HCT116 (cell line): ENCODE data around the gene CDH13. TPM values are rescaled to one million over a fixed set of nuclear protein-coding genes. Genes with fewer than 3 reads are reported as not detected.

Source experiments
- ATAC-seq: fragments of 200-7000 bp; cut with Tn5 transposase; 2 replicates; pipeline ENCODE4 v1.9.1; 2020; ENCODE audit warnings: mild to moderate bottlenecking, moderate library complexity
- BruUV-seq: library from RNA; stranded (reverse); fragments of 400-500 nt; replicated peaks from 2 replicates; lab custom pipeline; 2021; lab: Mats Ljungman, UMichigan
- CTCF ChIA-PET: fragments of 300-600 bp; sonication (Branson Sonifier 250); formaldehyde crosslinking; loops from one replicate; lab custom pipeline; 2021; ENCODE audit warnings: antibody characterized with exemption; lab: Charles Lee
- POLR2A ChIA-PET: fragments of 300-600, 350-600 bp; sonication (Branson Sonifier 250); formaldehyde crosslinking; loops from one replicate; lab custom pipeline; 2021; ENCODE audit warnings: antibody characterized with exemption; lab: Charles Lee
- RAD21 ChIA-PET, 2 experiments: fragments of 300-600 bp; sonication (Branson Sonifier 250); formaldehyde crosslinking; loops; one replicate each; lab custom pipeline; 2023; ENCODE audit warnings: low total read pairs in 2 of 2; ENCODE audit not compliant: uncharacterized antibody in 2 of 2, unreplicated experiment in 2 of 2, low non-redundant PET in 1 of 2; lab: Charles Lee
- DNase-seq: peaks from one replicate; pipeline ENCODE4 v3.0.0-alpha.2; 2010; ENCODE audit warnings: low read depth, low spot score
- H2AFZ ChIP-seq: fragments of 200-600 bp; shearing (Covaris generic), sonication (generic); 2 replicates; pipeline ENCODE4 v1.6.1; 2017; ENCODE audit warnings: low read depth, mixed run types, mixed read lengths, antibody characterized with exemption, low read length; ENCODE audit not compliant: poor library complexity, severe bottlenecking
- H3K27ac ChIP-seq: 2 replicates; pipeline ENCODE4 v1.5.1; 2012; ENCODE audit warnings: low read depth, low read length
- H3K27me3 ChIP-seq: fragments of 200-600 bp; sonication (generic); 2 replicates; pipeline ENCODE4 v1.6.1; 2016; ENCODE audit warnings: mixed run types, low read length, mixed read lengths; ENCODE audit not compliant: insufficient read depth
- H3K36me3 ChIP-seq, 2 experiments: fragments of 200-500 bp in 1 of 2; fragments of 200-600 bp in 1 of 2; sonication (Bioruptor generic) in 1 of 2; sonication (generic) in 1 of 2; 2 replicates each; pipeline versions ENCODE4 v1.5.1 to v1.6.1; 2014 to 2016; ENCODE audit warnings: low read length in 2 of 2, inconsistent platforms in 1 of 2, mixed read lengths in 1 of 2, mixed run types in 1 of 2; ENCODE audit not compliant: insufficient read depth in 2 of 2, control insufficient read depth in 1 of 2
- H3K4me1 ChIP-seq, 2 experiments: fragments of 200-600 bp in 1 of 2; sonication (generic) in 1 of 2; 2 replicates each; pipeline versions ENCODE4 v1.5.1 to v1.6.1; 2012 to 2017; ENCODE audit warnings: low read length in 2 of 2, inconsistent platforms in 1 of 2, mild to moderate bottlenecking in 1 of 2, mixed read lengths in 1 of 2, mixed run types in 1 of 2, moderate library complexity in 1 of 2; ENCODE audit not compliant: insufficient read depth in 2 of 2, control insufficient read depth in 1 of 2
- H3K4me2 ChIP-seq: fragments of 200-600 bp; sonication (generic); 2 replicates; pipeline ENCODE4 v1.6.1; 2017; ENCODE audit warnings: mixed run types, low read length, mixed read lengths
- H3K4me3 ChIP-seq, 2 experiments: fragments of 200-600 bp in 1 of 2; sonication (generic) in 1 of 2; replicated peaks in 1 of 2; 2 replicates each; pipeline ENCODE4 v1.5.1; 2011 to 2016; ENCODE audit warnings: low read length in 2 of 2, control low read depth in 1 of 2, low read depth in 1 of 2, mild to moderate bottlenecking in 1 of 2, mixed read lengths in 1 of 2, mixed run types in 1 of 2
- H3K79me2 ChIP-seq: fragments of 200-600 bp; sonication (generic); 2 replicates; pipeline ENCODE4 v1.6.1; 2017; ENCODE audit warnings: mild to moderate bottlenecking, mixed run types, low read length, moderate library complexity, mixed read lengths; ENCODE audit not compliant: insufficient read depth
- H3K9ac ChIP-seq: fragments of 200-600 bp; sonication (generic); 2 replicates; pipeline ENCODE4 v1.6.1; 2016; ENCODE audit warnings: low read length, mixed read lengths
- H3K9me2 ChIP-seq: fragments of 200-600 bp; sonication (generic), shearing (Covaris generic); 2 replicates; pipeline ENCODE4 v1.6.1; 2017; ENCODE audit warnings: mixed run types, mild to moderate bottlenecking, moderate library complexity; ENCODE audit not compliant: insufficient read depth
- H3K9me3 ChIP-seq, 2 experiments: fragments of 200-500 bp in 1 of 2; fragments of 200-600 bp in 1 of 2; sonication (Bioruptor generic) in 1 of 2; sonication (generic) in 1 of 2; 2 replicates each; pipeline ENCODE4 v1.6.1; 2014 to 2017; ENCODE audit warnings: low read length in 2 of 2, mixed read lengths in 2 of 2, inconsistent platforms in 1 of 2, low read depth in 1 of 2, mild to moderate bottlenecking in 1 of 2, mixed run types in 1 of 2, moderate library complexity in 1 of 2; ENCODE audit not compliant: control insufficient read depth in 1 of 2, insufficient read depth in 1 of 2
- H4K20me1 ChIP-seq: fragments of 200-600 bp; sonication (generic), shearing (Covaris generic); 2 replicates; pipeline ENCODE4 v1.6.1; 2017; ENCODE audit warnings: mixed run types, mild to moderate bottlenecking, moderate library complexity; ENCODE audit not compliant: insufficient read depth
- EGR1 ChIP-seq: IDR thresholded peaks from 2 replicates; pipeline ENCODE4 v1.6.1; 2012; ENCODE audit warnings: low read depth
- EZH2 ChIP-seq: fragments of 200-600 bp; sonication (generic); IDR thresholded peaks from 2 replicates; pipeline ENCODE4 v1.6.1; 2017; ENCODE audit warnings: antibody characterized with exemption, mixed run types
- FOSL1 ChIP-seq: IDR thresholded peaks from 2 replicates; pipeline ENCODE4 v1.6.1; 2012; ENCODE audit warnings: low read depth
- JUND ChIP-seq: IDR thresholded peaks from 2 replicates; pipeline ENCODE4 v1.6.1; 2012
- POLR2AphosphoS5 ChIP-seq: IDR thresholded peaks from 2 replicates; pipeline ENCODE4 v1.6.1; 2011; ENCODE audit warnings: mild to moderate bottlenecking, low read depth, low read length, moderate library complexity
- RAD21 ChIP-seq: IDR thresholded peaks from 2 replicates; pipeline ENCODE4 v1.6.1; 2012; ENCODE audit warnings: low read depth, mild to moderate bottlenecking
- SIN3A ChIP-seq: IDR thresholded peaks from 2 replicates; pipeline ENCODE4 v1.6.1; 2012; ENCODE audit warnings: low read depth
- SP1 ChIP-seq: IDR thresholded peaks from 2 replicates; pipeline ENCODE4 v1.6.1; 2012; ENCODE audit warnings: low read depth
- TCF7L2 ChIP-seq: IDR thresholded peaks from 2 replicates; pipeline ENCODE4 v1.7.0; 2011; ENCODE audit warnings: borderline replicate concordance, inconsistent platforms; ENCODE audit not compliant: insufficient read depth, insufficient read length; ENCODE audit errors: extremely low read depth
- ZBTB33 ChIP-seq: IDR thresholded peaks from 2 replicates; pipeline ENCODE4 v1.6.1; 2011; ENCODE audit warnings: mild to moderate bottlenecking, low read length, moderate library complexity; ENCODE audit not compliant: insufficient replicate concordance; ENCODE audit errors: extremely low read depth
- ZNF274 ChIP-seq: fragments of 200-500 bp; sonication (Bioruptor generic); IDR thresholded peaks from 2 replicates; pipeline ENCODE4 v1.6.1; 2014; ENCODE audit warnings: mild to moderate bottlenecking, low read depth, low read length, inconsistent platforms
- intact Hi-C: fragments of 100-400 bp; cut with micrococcal nuclease; formaldehyde crosslinking; loops from 2 replicates; pipeline ENCODE4 v1.10.0; 2022
- total RNA-seq: library from RNA; stranded (reverse); gene quantifications from one replicate; pipeline ENCODE4 v1.2.1, GENCODE V29; 2021; ENCODE audit not compliant: unreplicated experiment
- TF ChIP-seq, protein P1 (sequence below): IDR thresholded peaks from 2 replicates; pipeline ENCODE4 v1.6.1; 2012
- TF ChIP-seq, protein P2 (sequence below): IDR thresholded peaks from 2 replicates; pipeline ENCODE4 v1.6.1; 2012
- TF ChIP-seq, protein P3 (sequence below), 3 experiments: fragments of 200-600 bp in 1 of 3; sonication (generic) in 1 of 3; IDR thresholded peaks in 2 of 3; conservative IDR thresholded peaks in 1 of 3; 2 replicates each; pipeline ENCODE4 v1.5.1; 2012 to 2017; ENCODE audit warnings: low read depth in 2 of 3, low read length in 2 of 3, antibody characterized with exemption in 1 of 3, borderline replicate concordance in 1 of 3, control low read depth in 1 of 3, mild to moderate bottlenecking in 1 of 3, mixed read lengths in 1 of 3, mixed run types in 1 of 3, moderate library complexity in 1 of 3; ENCODE audit not compliant: insufficient read depth in 1 of 3

The CDH13 gene
- total RNA-seq, 1 experiment from 2014 or later: not detected

DNA sequence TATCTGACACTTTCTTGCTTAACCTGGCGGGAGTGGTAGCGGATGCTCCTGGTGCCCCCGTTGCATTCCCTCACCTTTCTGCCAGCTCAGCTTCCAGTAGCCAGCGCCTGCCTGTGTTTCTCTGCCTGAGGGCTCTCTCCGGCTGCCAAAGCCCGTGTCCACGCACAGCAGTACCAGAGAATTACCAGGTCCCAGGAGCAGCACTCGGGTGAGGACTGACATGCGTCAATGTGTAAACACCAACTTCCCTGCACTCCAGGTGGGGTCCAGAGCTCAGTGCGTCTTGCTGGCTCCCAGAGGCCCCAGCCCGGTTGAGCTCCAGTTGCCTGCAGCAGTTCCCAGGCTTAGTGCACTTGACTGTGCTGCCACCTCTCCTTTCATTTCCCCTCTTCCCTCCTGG is 54.8 kb downstream of the CDH13 start:
- POLR2A ChIA-PET: no interaction called here
- ATAC-seq: no peak
- no peak overlapping the region for H2AFZ ChIP-seq
- DNase-seq: no peak
- no TSS peak for BruUV-seq
- RAD21 ChIA-PET: no interaction called here
- H3K9me3 ChIP-seq: no peaks in the 10 kb centered on the region
- CTCF ChIA-PET: no interaction called here
- no peak overlapping the region for H3K9ac ChIP-seq
- no peaks in the 10 kb centered on the region for H3K79me2 ChIP-seq
- no peaks in the 10 kb centered on the region for H4K20me1 ChIP-seq
- H3K36me3 ChIP-seq: no peaks in the 10 kb centered on the region
- no peak overlapping the region for H3K4me3 ChIP-seq
- no peaks in the 10 kb centered on the region for H3K4me1 ChIP-seq
- no peaks in the 10 kb centered on the region for H3K9me2 ChIP-seq
- H3K4me2 ChIP-seq: no peak overlapping the region
- peaks cover 56% of the 10 kb centered on the region; the same call in 1 of the 2 replicates for H3K27me3 ChIP-seq
- TF ChIP-seq, protein P1, sequence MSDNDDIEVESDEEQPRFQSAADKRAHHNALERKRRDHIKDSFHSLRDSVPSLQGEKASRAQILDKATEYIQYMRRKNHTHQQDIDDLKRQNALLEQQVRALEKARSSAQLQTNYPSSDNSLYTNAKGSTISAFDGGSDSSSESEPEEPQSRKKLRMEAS: no peak
- TF ChIP-seq, protein P2, sequence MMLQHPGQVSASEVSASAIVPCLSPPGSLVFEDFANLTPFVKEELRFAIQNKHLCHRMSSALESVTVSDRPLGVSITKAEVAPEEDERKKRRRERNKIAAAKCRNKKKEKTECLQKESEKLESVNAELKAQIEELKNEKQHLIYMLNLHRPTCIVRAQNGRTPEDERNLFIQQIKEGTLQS: no peak
- TF ChIP-seq EZH2: no peak
- TF ChIP-seq SP1: no peak
- no peak for TF ChIP-seq EGR1
- TF ChIP-seq RAD21: no peak
- no peak for TF ChIP-seq ZNF274
- TF ChIP-seq POLR2AphosphoS5: no peak
- no peak for TF ChIP-seq FOSL1
- TF ChIP-seq TCF7L2: no peak
- no peak for TF ChIP-seq ZBTB33
- TF ChIP-seq SIN3A: no peak
- TF ChIP-seq, protein P3, sequence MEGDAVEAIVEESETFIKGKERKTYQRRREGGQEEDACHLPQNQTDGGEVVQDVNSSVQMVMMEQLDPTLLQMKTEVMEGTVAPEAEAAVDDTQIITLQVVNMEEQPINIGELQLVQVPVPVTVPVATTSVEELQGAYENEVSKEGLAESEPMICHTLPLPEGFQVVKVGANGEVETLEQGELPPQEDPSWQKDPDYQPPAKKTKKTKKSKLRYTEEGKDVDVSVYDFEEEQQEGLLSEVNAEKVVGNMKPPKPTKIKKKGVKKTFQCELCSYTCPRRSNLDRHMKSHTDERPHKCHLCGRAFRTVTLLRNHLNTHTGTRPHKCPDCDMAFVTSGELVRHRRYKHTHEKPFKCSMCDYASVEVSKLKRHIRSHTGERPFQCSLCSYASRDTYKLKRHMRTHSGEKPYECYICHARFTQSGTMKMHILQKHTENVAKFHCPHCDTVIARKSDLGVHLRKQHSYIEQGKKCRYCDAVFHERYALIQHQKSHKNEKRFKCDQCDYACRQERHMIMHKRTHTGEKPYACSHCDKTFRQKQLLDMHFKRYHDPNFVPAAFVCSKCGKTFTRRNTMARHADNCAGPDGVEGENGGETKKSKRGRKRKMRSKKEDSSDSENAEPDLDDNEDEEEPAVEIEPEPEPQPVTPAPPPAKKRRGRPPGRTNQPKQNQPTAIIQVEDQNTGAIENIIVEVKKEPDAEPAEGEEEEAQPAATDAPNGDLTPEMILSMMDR (IDR thresholded peaks at IDR 0.05 in 2 of 3, conservative IDR thresholded peaks at IDR 0.05 in 1 of 3; ENCODE audit: borderline replicate concordance in 1 of 3, insufficient read depth in 1 of 3, low read depth in 2 of 3, low read length in 2 of 3): no peak
- no peak for TF ChIP-seq JUND
- no peak overlapping the region for H3K27ac ChIP-seq
- intact Hi-C loops: no loop called here
